ENCODE results near the gene USP7. TPM values are rescaled to one million over a fixed set of nuclear protein-coding genes. Genes with fewer than 3 reads are reported as not detected.

The USP7 gene
- total RNA-seq, 1 donor from 2014 or later: 55.3 TPM

DNA sequence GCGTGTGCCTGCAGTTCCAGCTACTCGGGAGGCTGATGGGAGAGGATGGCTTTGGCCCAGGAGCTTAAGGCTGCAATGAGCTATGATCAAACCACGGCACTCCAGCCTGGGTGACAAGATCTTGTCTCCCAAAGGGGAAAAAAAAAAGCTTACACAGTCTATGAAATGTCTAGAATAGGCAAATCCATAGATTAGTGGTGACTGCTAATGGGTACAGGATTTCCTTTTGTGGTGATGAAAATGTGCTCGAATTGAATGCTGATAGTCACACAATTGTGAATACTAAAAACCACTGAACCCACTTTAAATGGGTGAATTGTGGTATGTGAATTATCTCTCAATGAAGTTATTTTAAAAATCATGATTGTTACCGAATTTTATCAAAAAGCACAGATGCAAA is 14.9 kb downstream of the USP7 start:
- intact Hi-C loops (cut with DNase I): no loop called here
- Histone ChIP-seq H3K4me1 (peaks cover 10 to 42% of the 10 kb centered on the region in 2 donors), H3K36me3 (no peaks in the 10 kb centered on the region), H3K4me3 (no peak overlapping the region), H3K27me3 (no peaks in the 10 kb centered on the region), H3K27ac (no peak overlapping the region), H3K9me3 (no peaks in the 10 kb centered on the region)
- DNase-seq (ENCODE audit: low spot score in 2 of 2): no peak
- TF ChIP-seq, protein P1, sequence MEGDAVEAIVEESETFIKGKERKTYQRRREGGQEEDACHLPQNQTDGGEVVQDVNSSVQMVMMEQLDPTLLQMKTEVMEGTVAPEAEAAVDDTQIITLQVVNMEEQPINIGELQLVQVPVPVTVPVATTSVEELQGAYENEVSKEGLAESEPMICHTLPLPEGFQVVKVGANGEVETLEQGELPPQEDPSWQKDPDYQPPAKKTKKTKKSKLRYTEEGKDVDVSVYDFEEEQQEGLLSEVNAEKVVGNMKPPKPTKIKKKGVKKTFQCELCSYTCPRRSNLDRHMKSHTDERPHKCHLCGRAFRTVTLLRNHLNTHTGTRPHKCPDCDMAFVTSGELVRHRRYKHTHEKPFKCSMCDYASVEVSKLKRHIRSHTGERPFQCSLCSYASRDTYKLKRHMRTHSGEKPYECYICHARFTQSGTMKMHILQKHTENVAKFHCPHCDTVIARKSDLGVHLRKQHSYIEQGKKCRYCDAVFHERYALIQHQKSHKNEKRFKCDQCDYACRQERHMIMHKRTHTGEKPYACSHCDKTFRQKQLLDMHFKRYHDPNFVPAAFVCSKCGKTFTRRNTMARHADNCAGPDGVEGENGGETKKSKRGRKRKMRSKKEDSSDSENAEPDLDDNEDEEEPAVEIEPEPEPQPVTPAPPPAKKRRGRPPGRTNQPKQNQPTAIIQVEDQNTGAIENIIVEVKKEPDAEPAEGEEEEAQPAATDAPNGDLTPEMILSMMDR (IDR thresholded peaks at IDR 0.05): no peak

DNA sequence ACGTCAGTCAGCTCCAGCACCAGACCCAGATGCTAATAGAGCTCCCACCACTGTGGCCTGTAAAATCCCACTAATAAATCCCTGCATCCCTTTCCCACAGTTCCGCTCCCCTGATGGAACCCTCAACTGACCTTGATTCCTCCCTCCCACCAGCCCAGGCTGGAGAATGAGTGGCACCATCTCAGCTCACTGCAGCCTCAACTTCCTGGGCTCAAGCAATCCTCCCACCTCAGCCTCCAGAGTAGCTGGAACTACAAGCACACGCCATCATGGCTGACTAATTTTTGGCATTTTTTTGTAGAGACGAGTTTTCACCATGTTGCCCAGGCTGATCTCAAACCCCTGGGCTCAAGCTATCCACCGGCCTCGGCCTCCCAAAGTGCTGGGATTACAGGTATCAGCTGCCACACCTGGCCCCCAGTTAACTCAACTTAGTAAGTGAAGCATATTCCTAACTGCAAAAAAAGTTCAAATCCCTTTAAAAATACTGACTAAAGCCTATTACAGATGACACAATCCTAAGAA is 15.6 kb downstream of the USP7 start:
- TF ChIP-seq, protein P1 (IDR thresholded peaks at IDR 0.05): no peak
- Histone ChIP-seq H3K36me3 (no peaks in the 10 kb centered on the region), H3K4me3 (no peak overlapping the region), H3K9me3 (no peaks in the 10 kb centered on the region), H3K27me3 (no peaks in the 10 kb centered on the region), H3K27ac (no peak overlapping the region), H3K4me1 (peaks cover 10 to 42% of the 10 kb centered on the region in 2 donors)
- no peak for DNase-seq (ENCODE audit: low spot score in 2 of 2)
- intact Hi-C loops (cut with DNase I): no loop called here

DNA sequence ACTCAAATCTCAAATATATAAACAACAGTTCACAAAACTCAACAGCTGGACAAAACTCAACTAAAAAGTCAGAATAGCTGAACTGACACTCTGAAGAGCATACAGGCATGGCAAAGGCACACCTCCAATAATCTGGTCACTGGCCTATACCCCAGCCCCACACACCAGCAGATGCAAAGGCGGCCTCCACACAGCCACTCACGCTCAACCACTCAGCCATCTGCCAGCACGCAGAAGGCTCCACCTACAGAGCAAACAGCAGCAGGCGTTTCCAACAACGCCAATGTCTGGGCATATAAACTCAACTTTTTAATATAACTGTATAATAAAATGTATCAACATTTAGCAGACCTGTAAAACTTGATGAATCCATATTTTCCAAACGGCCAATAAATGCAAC is 17.2 kb downstream of the USP7 start:
- intact Hi-C loops (cut with DNase I): no loop called here
- Histone ChIP-seq H3K27me3 (no peaks in the 10 kb centered on the region), H3K9me3 (no peaks in the 10 kb centered on the region), H3K36me3 (no peaks in the 10 kb centered on the region), H3K27ac (no peak overlapping the region), H3K4me1 (peaks cover 13 to 37% of the 10 kb centered on the region in 2 donors), H3K4me3 (no peak overlapping the region)
- TF ChIP-seq, protein P1 (IDR thresholded peaks at IDR 0.05): no peak
- no peak for DNase-seq (ENCODE audit: low spot score in 2 of 2)

DNA sequence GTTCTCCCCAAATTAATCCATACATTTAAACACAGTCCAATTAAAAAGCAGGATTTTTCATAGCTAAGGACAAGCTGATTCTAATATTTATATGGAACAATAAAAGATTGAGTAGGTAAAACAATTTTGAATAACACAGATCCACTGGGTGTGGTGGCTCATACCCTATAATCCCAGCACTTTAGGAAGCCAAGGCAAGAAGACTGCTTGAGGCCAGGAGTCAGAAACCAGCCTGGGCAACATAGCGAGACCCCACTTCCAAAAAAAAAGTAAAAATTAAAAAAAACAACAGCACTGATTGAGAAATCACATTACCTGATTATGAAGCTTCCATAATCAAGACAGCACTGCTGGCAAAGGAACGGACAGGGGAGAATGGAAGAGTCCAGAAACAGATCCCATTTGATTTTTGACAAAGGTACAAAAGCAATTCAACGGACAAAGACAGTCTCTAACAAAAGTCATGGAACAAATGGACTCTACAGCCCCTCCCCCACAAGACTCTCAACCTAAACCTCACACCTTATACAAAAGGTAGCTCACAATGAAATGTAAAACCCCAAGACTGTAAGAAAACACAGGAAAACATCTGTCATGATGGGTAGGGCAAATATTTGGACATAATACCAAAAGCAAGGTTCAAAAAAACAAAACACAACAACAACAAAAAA is 17.9 kb downstream of the USP7 start:
- no peak overlapping the region for H3K4me3 ChIP-seq
- TF ChIP-seq, protein P1 (IDR thresholded peaks at IDR 0.05): no peak
- no peaks in the 10 kb centered on the region for H3K9me3 ChIP-seq
- H3K36me3 ChIP-seq: no peaks in the 10 kb centered on the region
- no peaks in the 10 kb centered on the region for H3K27me3 ChIP-seq
- no peak overlapping the region for H3K27ac ChIP-seq
- DNase-seq (ENCODE audit: low spot score in 2 of 2): no peak
- intact Hi-C loops (cut with DNase I): no loop called here
- peaks cover 13 to 29% of the 10 kb centered on the region in 2 donors for H3K4me1 ChIP-seq

DNA sequence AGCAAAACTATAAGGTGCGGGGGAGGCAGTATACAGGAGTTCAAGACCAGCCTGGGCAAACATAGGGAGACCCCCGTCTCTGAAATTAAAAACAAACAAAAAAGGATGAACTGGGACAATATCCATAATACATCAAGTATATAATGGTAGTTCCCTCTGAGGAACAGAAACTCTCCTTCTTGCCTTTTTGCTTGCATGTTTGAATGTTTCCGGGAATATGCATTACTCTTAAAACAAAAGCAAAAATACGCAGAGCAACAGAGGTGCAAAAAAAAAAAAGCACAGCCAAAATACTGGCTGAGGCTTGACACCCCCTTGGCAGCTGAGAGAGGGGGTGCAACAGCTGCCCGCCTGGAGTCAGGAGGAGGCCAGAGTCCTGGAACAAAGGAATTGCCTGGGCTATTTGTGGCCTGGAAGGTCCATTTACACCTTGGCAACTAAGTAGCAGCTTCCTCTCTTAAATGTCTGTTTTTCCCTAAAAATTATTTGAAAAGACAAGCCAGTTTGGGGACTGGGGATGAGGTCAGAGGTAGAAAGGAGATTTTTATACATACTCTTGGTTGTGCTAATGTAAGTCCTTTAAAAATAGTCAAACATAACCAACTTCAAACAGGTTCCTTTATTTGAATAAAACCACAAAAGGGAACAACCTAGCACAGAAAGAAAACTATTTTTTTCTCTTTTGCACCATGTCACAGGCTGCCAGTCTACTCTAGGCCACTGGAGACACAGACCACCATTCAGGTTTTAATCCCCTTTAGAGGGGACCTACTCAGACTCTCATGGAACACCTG is 19.5 kb downstream of the USP7 start:
- intact Hi-C loops (cut with DNase I): no loop called here
- peaks cover 10 to 18% of the 10 kb centered on the region in 2 donors for H3K4me1 ChIP-seq
- no peaks in the 10 kb centered on the region for H3K9me3 ChIP-seq
- H3K27me3 ChIP-seq: no peaks in the 10 kb centered on the region
- no peak for DNase-seq (ENCODE audit: low spot score in 2 of 2)
- H3K36me3 ChIP-seq: no peaks in the 10 kb centered on the region
- H3K27ac ChIP-seq: no peak overlapping the region
- TF ChIP-seq, protein P1 (IDR thresholded peaks at IDR 0.05): no peak
- H3K4me3 ChIP-seq: peak overlapping the region in 1 of 2 donors; percentile 2

Data from ascending aorta (tissue), 2 donors.